Prostate gland (tissue), 2 donors: ENCODE measurements around the gene FAM20B.

ENCODE experiments used
- POLR2A ChIP-seq: fragments of 450-650 bp; IDR thresholded peaks from one replicate; pipeline ENCODE4 v1.6.1; 2016; ENCODE audit warnings: antibody characterized with exemption, mild to moderate bottlenecking
- POLR2AphosphoS5 ChIP-seq: sonication (generic); formaldehyde crosslinking; IDR thresholded peaks from one replicate; pipeline ENCODE4 v1.6.1; 2017; ENCODE audit warnings: antibody characterized with exemption
- TF ChIP-seq, protein P1 (sequence below), 4 experiments: fragments of 200-600 bp in 2 of 4; fragments of 450-650 bp in 2 of 4; sonication (generic) in 2 of 4; IDR thresholded peaks; 1 replicate in 3 of 4; 2 replicates in 1 of 4; pipeline ENCODE4 v1.5.1; 2016 to 2019; ENCODE audit warnings: antibody characterized with exemption in 4 of 4, mild to moderate bottlenecking in 2 of 4, moderate library complexity in 2 of 4

DNA sequence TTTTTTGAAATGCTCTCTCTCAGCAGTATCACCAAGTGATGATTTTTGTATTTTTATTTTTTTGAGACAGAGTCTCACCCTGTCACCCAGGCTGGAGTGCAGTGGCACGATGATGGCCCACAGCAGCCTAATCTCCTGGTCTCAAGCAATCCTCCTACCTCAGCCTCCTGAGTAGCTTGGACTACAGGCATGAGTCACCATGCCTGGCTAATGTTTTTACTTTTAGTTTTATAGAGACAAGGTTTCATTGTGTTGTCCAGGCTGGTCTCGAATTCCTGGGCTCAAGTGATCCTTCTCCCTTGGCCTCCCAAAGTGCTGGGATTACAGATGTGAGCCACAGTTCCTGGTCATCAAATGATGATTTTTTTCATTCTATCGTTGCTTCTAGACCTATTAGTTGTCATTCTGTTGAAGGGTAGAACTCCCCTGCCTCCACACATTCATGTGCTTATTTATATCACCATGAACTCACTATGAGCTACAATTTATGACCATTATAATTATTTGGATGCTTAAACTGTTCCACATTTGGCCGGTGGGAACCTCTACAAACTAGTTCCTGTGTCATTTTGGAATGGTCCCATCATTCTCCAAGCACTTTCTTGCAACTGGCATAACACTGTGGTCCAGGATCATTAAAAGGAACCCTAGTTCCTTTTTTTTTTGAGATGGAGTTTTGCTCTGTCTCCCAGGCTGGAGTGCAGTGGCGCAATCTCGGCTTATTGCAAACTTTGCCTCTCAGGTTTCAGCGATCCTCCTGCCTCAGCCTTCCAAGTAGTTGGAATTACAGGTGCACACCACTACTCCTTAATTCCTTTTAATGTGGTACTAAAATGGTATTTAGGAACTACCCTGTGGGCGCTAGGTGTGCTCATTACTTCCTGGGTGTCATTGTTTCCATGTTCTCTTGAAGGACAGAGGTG, 35.9 kb downstream of the FAM20B start:
- TF ChIP-seq, protein P1, sequence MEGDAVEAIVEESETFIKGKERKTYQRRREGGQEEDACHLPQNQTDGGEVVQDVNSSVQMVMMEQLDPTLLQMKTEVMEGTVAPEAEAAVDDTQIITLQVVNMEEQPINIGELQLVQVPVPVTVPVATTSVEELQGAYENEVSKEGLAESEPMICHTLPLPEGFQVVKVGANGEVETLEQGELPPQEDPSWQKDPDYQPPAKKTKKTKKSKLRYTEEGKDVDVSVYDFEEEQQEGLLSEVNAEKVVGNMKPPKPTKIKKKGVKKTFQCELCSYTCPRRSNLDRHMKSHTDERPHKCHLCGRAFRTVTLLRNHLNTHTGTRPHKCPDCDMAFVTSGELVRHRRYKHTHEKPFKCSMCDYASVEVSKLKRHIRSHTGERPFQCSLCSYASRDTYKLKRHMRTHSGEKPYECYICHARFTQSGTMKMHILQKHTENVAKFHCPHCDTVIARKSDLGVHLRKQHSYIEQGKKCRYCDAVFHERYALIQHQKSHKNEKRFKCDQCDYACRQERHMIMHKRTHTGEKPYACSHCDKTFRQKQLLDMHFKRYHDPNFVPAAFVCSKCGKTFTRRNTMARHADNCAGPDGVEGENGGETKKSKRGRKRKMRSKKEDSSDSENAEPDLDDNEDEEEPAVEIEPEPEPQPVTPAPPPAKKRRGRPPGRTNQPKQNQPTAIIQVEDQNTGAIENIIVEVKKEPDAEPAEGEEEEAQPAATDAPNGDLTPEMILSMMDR (IDR thresholded peaks at IDR 0.05), result no peak
- TF ChIP-seq POLR2AphosphoS5, result no peak
- TF ChIP-seq POLR2A, result no peak
